Esophagus squamous epithelium (tissue), 4 donors: ENCODE results near the gene KIF7.

Experiments
- POLR2A ChIP-seq, 4 donors: fragments of 450-650 bp; IDR thresholded peaks; one replicate each; pipeline ENCODE4 v1.6.1; 2017; ENCODE audit warnings: antibody characterized with exemption in 4 of 4, mild to moderate bottlenecking in 4 of 4, moderate library complexity in 3 of 4
- TF ChIP-seq, protein P1 (sequence below), 6 experiments: fragments of 450-650 bp in 4 of 6; fragments of 200-600 bp in 2 of 6; sonication (generic) in 2 of 6; IDR thresholded peaks; one replicate each; pipeline ENCODE4 v1.5.1; 2016 to 2019; ENCODE audit warnings: antibody characterized with exemption in 6 of 6, mild to moderate bottlenecking in 4 of 6, moderate library complexity in 4 of 6

GRCh38 chr15:89616228-89616627 is 39.0 kb downstream of the KIF7 start:
- TF ChIP-seq, protein P1, sequence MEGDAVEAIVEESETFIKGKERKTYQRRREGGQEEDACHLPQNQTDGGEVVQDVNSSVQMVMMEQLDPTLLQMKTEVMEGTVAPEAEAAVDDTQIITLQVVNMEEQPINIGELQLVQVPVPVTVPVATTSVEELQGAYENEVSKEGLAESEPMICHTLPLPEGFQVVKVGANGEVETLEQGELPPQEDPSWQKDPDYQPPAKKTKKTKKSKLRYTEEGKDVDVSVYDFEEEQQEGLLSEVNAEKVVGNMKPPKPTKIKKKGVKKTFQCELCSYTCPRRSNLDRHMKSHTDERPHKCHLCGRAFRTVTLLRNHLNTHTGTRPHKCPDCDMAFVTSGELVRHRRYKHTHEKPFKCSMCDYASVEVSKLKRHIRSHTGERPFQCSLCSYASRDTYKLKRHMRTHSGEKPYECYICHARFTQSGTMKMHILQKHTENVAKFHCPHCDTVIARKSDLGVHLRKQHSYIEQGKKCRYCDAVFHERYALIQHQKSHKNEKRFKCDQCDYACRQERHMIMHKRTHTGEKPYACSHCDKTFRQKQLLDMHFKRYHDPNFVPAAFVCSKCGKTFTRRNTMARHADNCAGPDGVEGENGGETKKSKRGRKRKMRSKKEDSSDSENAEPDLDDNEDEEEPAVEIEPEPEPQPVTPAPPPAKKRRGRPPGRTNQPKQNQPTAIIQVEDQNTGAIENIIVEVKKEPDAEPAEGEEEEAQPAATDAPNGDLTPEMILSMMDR (IDR thresholded peaks at IDR 0.05): no peak
- TF ChIP-seq POLR2A (IDR thresholded peaks at IDR 0.05): no peak
